HUES48 (cell line): ENCODE results near the gene SARDH.

Source experiments
- H3K27ac ChIP-seq: one replicate; pipeline ENCODE4 v1.7.0; 2013; ENCODE audit warnings: low read depth, low read length, inconsistent platforms
- H3K27me3 ChIP-seq: 2 replicates; pipeline ENCODE4 v1.6.1; 2013; ENCODE audit warnings: mild to moderate bottlenecking, low read length; ENCODE audit not compliant: control insufficient read depth, insufficient read depth
- H3K36me3 ChIP-seq: 2 replicates; pipeline ENCODE4 v1.6.1; 2013; ENCODE audit warnings: low read length; ENCODE audit not compliant: control insufficient read depth, insufficient read depth
- H3K4me1 ChIP-seq: 2 replicates; pipeline ENCODE4 v1.6.1; 2013; ENCODE audit warnings: mild to moderate bottlenecking, low read length; ENCODE audit not compliant: control insufficient read depth, insufficient read depth
- H3K4me3 ChIP-seq: 2 replicates; pipeline ENCODE4 v1.5.1; 2013; ENCODE audit warnings: mild to moderate bottlenecking, low read depth, low read length
- H3K9ac ChIP-seq: 2 replicates; pipeline ENCODE4 v1.6.1; 2013; ENCODE audit warnings: mild to moderate bottlenecking, low read depth, low read length, moderate library complexity
- H3K9me3 ChIP-seq: 2 replicates; pipeline ENCODE4 v1.6.1; 2013; ENCODE audit warnings: low read length; ENCODE audit not compliant: control insufficient read depth, insufficient read depth

SARDH gene

DNA sequence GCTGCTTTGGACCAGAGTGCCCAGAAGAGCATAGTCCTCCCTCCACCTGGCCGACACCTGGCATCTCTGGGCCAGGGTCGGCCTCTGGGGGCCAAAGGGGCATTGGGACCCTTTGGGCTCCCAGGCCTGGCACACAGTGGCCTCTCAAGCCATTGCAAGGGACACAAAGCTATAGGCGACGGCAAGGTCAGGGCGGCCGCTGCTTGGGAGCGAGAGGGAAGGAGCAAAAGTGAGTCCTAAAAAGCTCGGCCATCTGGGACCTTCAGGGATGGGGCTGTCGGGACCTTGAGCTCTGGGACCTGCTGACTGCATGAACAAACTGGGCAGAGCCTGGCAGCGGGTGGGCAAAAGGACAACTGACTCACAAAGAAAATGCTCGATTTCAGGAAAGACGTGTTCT is 88.1 kb downstream of the SARDH start:
- Histone ChIP-seq H3K36me3 (no peaks in the 10 kb centered on the region), H3K27ac (no peak overlapping the region), H3K4me1 (no peaks in the 10 kb centered on the region), H3K9me3 (no peaks in the 10 kb centered on the region), H3K27me3 (no peaks in the 10 kb centered on the region), H3K9ac (no peak overlapping the region), H3K4me3 (no peak overlapping the region)

DNA sequence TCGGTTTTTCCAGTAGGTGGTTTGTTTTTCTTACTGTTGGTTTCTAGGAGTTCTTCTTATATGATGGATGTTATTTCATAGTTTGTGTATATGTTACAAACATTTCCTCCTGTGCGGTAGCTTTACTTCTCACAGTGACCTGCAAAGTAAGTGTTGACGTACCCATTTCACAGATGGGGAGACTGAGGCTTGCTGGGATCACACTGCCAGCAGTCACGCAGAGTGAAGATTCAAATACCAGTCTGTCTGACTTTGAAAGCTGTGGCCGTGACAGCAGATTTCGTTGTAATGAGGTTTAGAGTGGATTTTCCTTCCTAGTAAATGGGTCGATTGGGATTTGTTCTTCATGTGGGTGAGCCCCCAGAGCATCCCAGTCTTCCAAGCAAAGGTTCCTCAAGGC is 89.0 kb downstream of the SARDH start:
- Histone ChIP-seq H3K36me3 (no peaks in the 10 kb centered on the region), H3K27ac (no peak overlapping the region), H3K4me3 (no peak overlapping the region), H3K9me3 (no peaks in the 10 kb centered on the region), H3K27me3 (no peaks in the 10 kb centered on the region), H3K9ac (no peak overlapping the region), H3K4me1 (no peaks in the 10 kb centered on the region)

DNA sequence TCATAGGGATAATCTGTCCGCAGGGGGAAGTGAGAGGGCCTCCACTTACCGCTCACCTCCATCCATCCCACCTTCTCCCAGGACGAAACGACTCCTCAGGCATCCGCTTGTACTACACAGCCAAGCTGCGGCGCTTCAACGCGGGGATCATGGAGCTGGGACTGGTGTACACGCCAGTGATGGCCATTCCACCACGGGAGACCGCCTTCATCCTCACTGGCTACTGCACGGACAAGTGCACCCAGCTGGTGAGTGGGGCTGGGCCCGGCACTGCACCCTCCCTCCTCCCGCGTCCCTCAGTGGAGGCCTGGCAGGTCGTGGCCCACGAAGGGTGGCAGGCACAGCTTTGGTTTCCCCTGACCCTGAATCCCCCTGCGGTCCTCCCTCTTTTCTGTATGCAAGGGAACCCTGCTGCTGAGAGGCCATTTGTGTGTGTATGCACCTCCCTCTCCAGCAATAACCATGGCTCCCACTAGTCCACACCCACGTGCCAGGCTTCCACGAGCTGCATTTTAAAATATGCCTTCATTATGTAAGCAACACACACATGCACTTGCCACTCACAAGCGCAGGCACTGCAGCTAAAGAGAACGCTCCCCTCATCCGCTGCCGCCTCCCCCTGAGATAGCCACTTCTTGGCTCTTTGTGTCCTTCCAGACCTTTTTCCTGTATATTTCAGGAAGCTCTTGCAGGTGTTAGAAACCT is 90.2 kb downstream of the SARDH start:
- no peak overlapping the region for H3K4me3 ChIP-seq
- no peaks in the 10 kb centered on the region for H3K9me3 ChIP-seq
- no peak overlapping the region for H3K9ac ChIP-seq
- no peaks in the 10 kb centered on the region for H3K4me1 ChIP-seq
- H3K27me3 ChIP-seq: no peaks in the 10 kb centered on the region
- H3K36me3 ChIP-seq: no peaks in the 10 kb centered on the region
- no peak overlapping the region for H3K27ac ChIP-seq

DNA sequence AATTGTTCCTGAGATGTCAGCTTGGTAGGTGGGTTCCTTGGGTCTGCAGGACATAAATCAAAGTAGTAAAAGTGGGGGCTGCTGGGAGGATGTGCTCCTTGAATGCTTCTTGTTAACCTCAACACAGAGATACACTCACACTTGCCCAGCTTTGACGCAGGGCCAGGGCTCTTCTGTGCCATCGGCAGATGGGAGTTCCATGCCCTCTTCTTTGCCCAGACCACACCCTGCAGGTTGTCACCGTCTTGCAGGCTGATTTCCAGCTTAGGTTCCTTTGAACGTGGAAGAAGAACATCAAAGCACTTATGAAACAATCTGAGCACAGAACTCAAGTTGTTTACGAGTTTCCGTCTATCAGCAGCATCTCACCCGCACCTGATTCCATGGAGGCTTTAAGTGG is 91.0 kb downstream of the SARDH start:
- no peaks in the 10 kb centered on the region for H3K36me3 ChIP-seq
- H3K9ac ChIP-seq: no peak overlapping the region
- no peaks in the 10 kb centered on the region for H3K4me1 ChIP-seq
- no peak overlapping the region for H3K27ac ChIP-seq
- no peaks in the 10 kb centered on the region for H3K27me3 ChIP-seq
- H3K9me3 ChIP-seq: no peaks in the 10 kb centered on the region
- H3K4me3 ChIP-seq: no peak overlapping the region

DNA sequence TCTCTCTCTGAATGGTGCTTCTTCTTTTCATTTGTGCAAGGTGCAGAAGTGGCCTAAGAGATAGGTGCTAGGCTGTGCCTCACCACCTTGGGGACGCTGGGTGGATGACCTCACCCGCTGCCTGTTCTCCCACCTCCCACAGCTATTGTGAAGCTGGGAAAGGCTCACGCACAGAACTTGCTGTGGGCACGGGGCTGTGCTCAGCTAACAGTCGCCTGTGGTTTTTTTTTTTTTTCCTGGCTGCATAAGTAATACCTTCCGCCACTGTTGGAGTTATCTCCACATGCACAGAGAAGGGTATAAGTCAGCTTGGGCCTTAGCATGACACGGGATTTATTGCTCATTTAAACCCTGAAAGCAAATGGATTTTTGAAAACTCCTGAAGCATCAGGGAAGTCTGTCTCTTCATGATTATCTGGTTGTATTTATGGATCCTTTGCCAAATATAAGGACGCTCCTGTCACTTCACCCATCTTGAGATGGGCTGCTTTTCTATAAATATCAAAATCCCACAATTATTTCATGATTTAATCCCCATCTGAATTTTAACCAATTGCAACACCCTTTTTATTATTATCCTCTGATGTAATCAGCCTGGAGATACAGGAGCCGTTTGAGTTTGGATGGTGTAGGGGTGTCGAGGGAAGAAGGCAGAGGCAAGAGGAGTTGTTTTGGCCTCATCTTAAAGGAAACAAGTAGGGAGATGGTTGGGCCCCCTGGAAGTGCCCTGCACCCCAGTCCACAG is 93.0 kb downstream of the SARDH start:
- Histone ChIP-seq H3K36me3 (no peaks in the 10 kb centered on the region), H3K27ac (no peak overlapping the region), H3K4me1 (no peaks in the 10 kb centered on the region), H3K9me3 (no peaks in the 10 kb centered on the region), H3K4me3 (no peak overlapping the region), H3K9ac (no peak overlapping the region), H3K27me3 (no peaks in the 10 kb centered on the region)

DNA sequence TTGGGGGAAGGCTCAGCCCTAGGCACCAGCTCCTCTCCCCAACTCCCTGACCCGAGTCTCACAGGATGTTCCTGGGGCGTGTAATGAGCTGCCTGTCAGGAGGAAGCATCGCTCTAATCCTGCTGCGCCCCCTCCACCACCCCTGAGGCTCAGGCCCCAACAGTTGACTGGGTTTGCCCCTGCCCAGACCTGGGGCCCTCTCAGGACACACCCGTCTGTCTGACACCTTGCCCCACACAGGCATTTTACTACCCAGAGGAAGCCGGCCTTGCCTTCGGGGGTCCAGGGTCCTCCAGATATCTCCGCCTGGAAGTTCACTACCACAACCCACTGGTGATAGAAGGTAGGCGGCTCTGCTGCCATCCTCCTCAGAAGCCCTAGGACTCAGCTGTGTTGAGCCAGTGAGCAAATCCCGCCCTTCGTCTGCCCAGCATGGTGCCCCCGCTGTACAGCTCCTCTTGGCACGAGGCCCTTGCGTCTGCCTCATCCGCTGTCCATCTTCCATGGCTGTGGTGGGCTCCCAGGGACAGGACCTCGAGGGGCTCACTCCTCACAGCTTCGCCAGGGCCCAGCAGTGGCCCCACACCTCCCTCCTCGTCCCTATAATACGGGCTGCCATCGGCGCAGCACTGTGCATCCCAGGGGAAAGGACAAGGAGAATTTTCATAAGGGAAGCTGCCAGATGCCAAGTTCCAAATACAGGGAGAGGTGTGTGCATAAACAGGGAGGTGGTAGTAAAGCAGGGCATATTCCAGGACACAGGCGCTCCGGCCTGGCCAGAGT is 94.0 kb downstream of the SARDH start:
- Histone ChIP-seq H3K27ac (no peak overlapping the region), H3K4me1 (no peaks in the 10 kb centered on the region), H3K9ac (no peak overlapping the region)

DNA sequence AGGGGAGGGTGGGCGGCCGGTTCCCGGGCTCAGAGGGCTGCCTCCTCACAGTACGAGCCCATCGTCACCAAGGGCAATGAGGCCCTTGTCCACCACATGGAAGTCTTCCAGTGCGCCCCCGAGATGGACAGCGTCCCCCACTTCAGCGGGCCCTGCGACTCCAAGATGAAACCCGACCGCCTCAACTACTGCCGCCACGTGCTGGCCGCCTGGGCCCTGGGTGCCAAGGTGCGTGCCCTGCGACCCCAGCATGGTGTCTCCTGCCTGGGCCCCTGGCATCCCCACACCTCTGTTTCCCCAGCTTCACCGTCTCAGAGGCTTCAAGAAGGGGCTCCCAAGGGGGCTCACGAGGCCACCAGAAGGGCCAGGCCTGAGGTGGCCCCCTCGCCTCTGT is 94.8 kb downstream of the SARDH start:
- Histone ChIP-seq H3K4me3 (no peak overlapping the region), H3K9ac (no peak overlapping the region), H3K36me3 (no peaks in the 10 kb centered on the region), H3K27me3 (no peaks in the 10 kb centered on the region), H3K4me1 (0 out of 2 replicates have a peak, but pooled peaks cover under 1% of the 10 kb centered on the region), H3K9me3 (no peaks in the 10 kb centered on the region), H3K27ac (no peak overlapping the region)

More for the DNA sequence above, 94.0 kb downstream of the SARDH start:
- Histone ChIP-seq H3K4me3 (no peak overlapping the region), H3K9me3 (no peaks in the 10 kb centered on the region), H3K36me3 (no peaks in the 10 kb centered on the region), H3K27me3 (no peaks in the 10 kb centered on the region)

DNA sequence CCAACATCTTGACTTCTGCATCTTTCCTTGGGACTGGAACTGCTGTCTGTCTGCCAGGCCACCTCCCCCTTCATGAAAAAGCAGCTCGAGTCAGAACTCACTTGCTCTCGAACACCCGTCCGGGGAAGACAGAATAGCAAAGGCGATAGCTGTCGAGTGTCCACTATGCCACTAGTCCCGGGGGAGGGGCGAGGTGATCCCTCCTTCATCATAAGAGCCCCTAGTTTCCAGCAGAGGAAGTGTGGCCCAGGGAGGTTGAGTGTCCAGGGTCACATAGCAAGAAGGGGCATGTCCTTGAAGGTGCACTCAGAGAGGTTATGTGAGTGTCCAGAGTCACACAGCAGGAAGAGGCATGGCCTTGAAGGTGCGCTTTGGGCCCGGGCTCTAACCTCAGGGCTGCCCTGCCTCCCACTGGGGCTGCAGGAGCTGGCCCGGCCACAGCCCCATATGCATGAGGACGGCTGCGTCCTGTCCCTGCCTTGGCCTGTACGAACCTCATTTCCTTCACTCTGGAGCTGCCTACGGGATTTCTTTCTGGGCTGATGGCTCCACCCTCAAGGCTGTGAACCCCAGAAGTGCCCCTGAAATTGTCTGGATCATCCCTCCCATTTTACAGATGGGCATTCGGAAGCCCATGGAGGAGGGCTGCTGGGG is 95.3 kb downstream of the SARDH start:
- Histone ChIP-seq H3K9ac (no peak overlapping the region), H3K4me1 (peaks cover 6% of the 10 kb centered on the region), H3K27ac (no peak overlapping the region), H3K27me3 (no peaks in the 10 kb centered on the region), H3K9me3 (no peaks in the 10 kb centered on the region), H3K36me3 (no peaks in the 10 kb centered on the region), H3K4me3 (no peak overlapping the region)

DNA sequence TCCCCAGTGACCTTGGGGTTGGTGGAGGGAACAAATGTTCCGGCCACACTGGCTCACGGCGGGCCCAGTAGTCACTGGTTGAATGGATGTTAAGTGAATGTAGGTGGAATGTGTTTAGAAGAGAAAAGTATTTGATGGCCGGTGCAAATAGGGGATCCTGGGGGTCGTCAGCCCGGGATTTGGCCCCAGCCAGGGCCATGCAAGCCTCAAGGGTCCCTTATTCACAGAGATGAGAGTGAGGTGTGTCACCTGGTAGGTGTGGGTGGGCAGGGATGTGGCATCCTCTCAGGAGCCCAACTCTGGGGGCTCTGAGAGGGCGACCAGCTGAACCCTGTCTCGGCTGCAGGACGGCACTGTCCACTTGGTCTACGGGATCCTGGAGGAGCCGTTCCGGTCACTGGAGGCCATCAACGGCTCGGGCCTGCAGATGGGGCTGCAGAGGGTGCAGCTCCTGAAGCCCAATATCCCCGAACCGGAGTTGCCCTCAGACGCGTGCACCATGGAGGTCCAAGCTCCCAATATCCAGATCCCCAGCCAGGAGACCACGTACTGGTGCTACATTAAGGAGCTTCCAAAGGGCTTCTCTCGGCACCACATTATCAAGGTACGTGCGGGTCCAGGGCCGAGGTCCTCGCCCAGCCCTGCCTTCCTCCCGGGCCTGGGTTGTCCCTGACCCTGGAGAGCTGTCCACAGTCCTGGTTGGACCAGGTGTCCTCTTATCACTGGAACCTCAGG is 96.1 kb downstream of the SARDH start:
- Histone ChIP-seq H3K9ac (no peak overlapping the region; the same call in 1 of the 2 replicates), H3K36me3 (no peaks in the 10 kb centered on the region), H3K9me3 (no peaks in the 10 kb centered on the region), H3K4me1 (peaks cover 12% of the 10 kb centered on the region), H3K4me3 (no peak overlapping the region), H3K27ac (no peak overlapping the region), H3K27me3 (no peaks in the 10 kb centered on the region)

DNA sequence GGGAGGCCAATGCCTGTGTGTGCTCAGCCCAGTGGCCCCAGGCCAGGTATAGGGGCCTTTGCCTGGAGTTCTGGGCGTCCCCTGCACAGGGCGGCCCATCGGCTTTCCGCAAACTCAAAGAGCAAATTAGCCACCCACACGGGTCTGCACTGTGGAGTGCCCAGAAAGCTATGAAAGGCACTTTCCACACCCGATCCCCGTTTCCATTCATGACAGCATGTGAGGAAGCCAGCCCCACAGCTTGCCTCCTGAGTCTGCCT is 96.8 kb downstream of the SARDH start:
- H3K9ac ChIP-seq: no peak overlapping the region; the same call in 1 of the 2 replicates
- H3K4me3 ChIP-seq: no peak overlapping the region
- H3K36me3 ChIP-seq: no peaks in the 10 kb centered on the region
- H3K9me3 ChIP-seq: no peaks in the 10 kb centered on the region
- H3K27ac ChIP-seq: no peak overlapping the region
- H3K27me3 ChIP-seq: no peaks in the 10 kb centered on the region
- peaks cover 12% of the 10 kb centered on the region for H3K4me1 ChIP-seq
